UCSD-AML1 (cell line): ENCODE results near the gene COPZ2.
"Not testable (repeated sequence)": the region's sequence is repeated elsewhere in the genome, so short reads cannot be mapped to it uniquely, and the experiment has no call there.

Experiments used
- DNase-seq: peaks from one replicate; lab custom pipeline; 2025; ENCODE audit not compliant: unreplicated experiment; lab: John Stamatoyannopoulos, UW

Gene COPZ2, protein sequence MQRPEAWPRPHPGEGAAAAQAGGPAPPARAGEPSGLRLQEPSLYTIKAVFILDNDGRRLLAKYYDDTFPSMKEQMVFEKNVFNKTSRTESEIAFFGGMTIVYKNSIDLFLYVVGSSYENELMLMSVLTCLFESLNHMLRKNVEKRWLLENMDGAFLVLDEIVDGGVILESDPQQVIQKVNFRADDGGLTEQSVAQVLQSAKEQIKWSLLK

DNA sequence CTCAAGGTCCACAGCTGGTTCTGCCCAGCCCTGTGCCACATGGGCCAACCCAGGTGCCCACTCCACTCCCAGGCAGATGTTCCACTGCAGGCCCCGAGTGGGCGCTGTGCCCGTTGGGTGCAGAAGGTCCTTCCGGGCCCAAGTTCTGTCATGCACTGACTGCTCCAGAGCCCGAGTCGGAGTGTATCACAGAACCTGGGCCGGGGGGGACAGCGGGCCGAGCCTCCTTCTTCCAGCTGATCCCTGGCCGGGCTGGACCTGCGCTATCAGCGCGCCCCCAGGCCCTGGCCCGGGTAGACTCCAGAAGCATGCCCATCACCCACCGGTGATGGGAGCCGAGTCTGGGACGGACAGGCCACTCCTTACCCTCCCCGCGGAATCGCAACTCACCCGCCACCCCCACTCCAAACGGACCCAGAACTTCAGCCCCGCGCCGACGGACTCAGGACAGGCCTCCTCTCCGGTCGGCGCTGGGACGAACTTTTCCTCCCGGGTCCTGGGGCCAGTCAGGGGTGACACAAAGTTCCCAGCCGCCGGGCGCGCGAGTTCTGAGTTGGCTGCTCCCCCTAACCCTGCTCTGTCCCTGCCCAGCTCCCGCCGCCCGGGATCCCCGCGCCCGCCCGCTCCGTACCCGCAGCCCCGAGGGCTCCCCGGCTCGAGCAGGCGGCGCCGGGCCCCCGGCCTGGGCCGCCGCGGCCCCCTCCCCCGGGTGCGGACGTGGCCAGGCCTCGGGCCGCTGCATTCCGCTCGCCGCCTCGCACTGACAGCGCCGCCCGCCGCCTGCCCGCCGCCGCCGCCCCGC is at the start of gene COPZ2:
TSS of gene COPZ2 (minus strand) at position 762 of the 802 bp plus-strand sequence. CDS start at position 742, 20 bp downstream.
- peak; percentile 65 for DNase-seq

DNA sequence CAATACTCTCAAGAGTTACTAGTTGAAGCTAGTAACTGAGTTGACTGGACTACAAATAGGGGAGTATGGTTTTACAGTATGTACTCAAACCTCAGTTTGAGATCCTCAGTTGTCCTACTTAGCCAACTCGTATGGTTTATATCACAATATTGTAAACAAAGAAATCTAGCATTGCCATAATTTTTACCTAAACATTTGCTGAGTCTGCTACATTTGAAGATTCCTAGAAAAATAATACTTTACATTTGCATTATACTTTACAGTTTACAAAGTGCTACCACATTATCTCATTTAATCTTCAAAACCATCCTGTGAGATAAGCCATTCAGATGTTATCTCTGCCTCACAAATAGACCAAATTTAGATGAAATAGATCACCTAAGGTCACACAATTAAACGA is 47.3 kb upstream of the COPZ2 start:
- no peak for DNase-seq

DNA sequence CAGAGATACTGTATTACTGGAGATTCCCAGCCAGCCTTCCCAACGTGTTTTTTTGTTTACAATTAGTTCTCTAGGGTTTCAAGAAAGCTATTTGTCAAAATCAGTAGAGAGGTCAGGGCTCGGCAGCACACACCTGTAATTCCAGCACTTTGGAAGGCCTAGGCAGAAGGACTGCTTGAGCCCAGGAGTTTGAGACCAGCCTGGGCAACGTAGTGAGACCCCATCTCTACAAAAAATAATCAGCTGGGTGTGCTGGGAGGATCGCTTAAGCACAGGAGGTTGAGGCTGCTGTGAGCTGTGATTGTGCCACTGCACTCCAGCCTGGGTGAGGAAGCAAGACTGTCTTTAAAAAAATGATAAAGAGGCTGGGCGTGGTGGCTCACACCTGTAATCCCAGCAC is 44.3 kb upstream of the COPZ2 start:
- no peak for DNase-seq

DNA sequence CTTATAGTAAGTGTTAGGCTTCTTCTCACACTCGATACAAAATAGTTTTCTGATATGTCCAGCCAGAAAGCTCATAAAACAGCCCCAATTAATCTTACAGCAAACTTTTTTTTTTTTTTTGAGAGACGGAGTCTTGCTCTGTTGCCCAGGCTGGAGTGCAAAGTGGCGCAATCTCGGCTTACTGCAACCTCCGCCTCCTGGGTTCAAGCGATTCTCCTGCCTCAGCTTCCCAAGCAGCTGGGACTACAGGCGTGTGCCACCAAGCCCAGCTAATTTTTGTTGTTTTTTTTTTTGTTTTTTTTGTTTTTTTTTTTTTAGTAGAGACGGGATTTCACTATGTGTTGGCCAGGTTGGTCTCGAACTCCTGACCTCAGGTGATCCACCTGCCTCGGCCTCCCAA is 39.6 kb upstream of the COPZ2 start:
- DNase-seq: not testable (repeated sequence)

DNA sequence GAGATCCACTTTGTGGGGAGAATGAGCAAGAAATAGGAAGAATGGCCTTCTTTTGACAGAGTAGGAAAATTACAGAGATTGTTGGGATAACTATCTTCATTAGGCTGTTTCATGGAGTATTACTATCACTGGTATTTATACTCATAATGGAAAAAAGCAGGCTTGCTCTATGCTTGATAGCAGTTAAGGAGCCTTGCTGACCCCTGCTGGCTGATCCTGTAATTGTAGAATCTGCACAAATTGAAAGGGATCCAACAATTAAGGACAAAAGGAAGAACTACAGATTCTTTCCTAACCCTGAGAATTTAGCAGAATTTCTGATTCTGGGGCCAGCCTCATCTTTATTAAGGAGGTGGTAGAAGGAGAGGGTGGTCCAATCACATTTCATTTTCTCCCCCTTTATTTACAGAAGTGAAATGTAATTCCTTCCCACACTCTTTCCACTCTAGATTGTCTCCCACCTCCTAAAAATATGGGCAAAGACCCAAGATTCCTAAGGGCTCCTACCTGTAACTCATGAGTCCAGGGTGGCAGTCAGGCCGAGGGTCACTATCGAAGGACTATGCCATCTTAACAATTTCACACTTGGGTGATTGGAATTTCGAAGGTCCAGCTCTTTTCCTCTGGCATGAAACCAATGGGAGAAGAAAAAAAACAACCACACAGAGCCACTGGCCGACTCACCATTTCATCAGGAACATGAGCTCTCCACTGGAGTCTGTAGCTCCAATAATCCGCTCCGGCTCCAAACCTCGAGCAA is 36.9 kb upstream of the COPZ2 start:
- peak; percentile 37 for DNase-seq

DNA sequence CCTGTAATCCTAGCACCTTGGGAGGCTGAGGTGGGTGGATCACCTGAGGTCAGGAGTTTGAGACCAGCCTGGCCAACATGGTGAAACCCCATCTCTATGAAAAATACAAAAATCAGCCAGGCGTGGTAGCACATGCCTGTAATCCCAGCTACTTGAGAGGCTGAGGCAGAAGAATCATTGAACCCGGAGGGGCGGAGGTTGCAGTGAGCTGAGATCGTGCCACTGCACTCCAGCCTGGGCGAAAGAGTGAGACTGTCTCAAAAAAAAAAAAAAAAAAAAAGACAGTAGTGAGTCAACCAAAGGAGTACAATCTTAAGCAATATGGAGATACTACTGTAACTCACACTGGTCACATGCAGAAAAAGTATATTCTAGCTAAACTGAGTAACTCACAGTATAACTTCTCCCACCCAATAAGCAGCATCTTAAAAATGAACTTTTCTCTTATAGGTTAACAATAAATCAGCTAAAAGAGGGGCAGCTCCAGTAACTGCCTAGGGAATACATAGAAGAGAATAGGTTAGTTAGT is 36.0 kb upstream of the COPZ2 start:
- DNase-seq: not testable (repeated sequence)

DNA sequence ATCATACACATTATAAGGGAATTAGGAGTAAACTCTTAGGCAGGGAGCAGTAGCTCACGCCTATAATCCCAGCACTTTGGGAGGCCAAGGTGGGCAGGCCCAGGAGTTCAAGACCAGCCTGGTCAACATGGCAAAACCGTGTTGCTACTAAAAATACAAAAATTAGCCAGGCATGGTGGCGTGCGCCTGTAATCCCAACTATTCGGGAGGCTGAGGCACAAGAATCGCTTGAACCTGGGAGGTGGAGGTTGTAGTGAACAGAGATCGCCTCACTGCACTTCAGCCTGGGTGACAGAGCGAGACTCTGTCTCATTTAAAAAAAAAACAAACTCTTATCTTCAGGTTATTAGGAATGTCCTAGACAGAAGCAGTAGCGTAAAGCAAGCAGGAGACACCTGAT is 35.2 kb upstream of the COPZ2 start:
- DNase-seq: not testable (repeated sequence)

DNA sequence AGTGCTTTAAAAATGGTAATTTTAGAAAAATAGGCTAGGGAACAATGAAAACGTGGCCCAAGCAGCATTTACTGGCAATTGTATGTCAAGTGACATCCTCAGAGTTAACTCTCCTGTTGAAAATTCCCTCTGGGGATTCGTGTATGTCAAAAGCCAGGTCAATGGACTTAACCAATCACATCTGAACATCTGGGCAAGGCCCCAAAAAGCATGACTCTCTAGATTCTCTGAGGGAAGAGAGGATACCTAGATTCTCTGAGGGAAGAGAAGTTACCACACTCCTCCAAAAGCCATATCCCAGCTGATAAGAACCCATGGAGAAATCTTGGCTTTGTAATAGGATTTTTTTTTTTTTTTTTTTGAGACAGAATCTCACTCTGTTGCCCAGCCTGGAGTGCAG is 34.1 kb upstream of the COPZ2 start:
- DNase-seq: no peak

DNA sequence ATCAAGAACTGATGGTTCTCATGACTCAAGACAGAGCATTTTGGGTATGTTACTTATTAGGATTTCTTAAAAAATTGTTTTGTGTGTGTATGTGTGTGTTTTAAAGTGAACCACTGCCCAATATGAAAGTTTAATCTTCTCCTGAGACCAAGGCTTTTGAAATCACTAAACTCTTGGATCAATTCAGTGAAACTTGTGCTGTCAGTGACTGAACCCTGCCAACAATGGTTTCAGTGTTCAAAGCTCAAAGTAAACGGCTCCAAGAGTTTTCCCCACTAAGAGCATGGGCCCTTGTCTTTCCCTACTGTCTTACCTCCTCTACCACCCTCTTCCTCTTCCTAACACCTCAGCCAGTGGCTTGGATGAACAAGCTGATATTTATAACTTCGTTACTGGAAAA is 32.6 kb upstream of the COPZ2 start:
- no peak for DNase-seq

DNA sequence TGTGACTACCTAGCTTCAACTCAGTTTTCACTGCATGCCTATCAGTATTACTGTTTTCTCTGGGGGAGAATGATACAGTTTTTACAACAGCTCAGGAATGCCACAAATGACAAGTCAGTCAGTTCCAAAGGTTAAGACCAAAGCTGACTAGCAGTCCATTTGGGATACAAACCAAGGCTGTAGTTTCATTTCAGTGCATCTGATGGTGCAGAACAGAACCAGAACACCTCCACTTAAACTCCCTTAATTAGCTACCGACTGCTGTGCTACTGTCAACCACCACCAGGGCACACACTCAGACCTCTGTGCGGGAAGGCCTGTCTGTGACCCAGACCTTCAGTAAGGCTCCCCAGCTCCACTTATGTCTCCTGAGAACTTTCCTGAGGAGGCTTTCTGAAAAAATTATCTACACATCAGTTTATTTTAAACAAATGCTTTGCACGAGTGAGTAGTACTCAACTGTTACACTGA is 30.9 kb upstream of the COPZ2 start:
- no peak for DNase-seq

DNA sequence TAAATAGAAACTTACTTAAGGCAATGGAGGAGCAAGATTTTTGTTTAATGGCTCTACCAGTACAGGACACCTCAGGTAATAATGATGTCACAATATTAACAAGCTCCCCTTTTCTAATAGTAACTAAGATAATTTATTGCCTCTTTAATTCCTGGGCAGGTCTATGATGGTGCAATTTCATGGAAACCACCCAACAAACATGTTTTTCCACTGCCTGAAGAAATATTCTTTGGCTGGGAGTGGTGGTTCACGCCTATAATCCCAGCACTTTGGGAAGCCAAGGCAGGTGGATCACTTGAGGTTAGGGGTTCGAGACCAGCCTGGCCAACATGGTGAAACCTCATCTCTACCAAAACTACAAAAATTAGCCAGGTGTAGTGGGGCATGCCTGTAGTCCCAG is 30.2 kb upstream of the COPZ2 start:
- not testable (repeated sequence) for DNase-seq

DNA sequence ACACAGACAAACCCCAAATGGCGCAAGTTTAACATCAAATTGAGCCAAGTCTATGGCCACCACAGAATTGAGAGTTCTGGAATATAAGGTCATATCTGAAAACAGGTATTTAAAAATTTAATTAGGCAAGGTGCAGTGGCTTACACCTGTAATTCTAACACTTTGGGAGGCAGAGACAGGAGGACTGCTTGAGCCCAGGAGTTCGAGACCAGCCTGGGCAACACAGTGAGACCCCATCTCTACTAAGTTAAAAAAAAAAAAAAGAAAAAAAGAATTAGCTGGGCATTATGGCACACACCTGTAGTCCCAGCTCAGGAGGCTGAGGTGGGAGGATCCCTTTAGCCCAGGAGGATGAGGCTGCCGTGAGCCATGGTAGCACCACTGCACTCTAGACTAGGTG is 29.6 kb upstream of the COPZ2 start:
- no peak for DNase-seq

DNA sequence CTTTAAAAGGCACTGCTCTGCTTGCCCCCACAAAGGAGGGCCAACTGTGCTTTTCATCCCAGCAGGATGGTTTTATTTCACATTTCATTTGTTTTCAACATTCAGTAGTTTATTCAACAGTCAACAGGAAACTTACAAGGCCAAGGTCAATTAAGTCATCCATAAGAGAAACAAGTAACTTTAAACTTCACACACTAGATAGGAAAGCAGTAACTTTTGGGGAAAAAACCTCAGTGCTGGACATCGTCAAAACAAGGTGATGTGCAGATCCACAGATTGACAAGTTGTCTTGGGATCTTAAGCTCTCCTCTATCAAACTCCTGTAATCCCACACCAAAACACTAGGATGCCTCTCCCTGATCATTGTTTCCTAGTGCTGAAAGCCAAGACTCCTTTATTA is 29.1 kb upstream of the COPZ2 start:
- DNase-seq: no peak

DNA sequence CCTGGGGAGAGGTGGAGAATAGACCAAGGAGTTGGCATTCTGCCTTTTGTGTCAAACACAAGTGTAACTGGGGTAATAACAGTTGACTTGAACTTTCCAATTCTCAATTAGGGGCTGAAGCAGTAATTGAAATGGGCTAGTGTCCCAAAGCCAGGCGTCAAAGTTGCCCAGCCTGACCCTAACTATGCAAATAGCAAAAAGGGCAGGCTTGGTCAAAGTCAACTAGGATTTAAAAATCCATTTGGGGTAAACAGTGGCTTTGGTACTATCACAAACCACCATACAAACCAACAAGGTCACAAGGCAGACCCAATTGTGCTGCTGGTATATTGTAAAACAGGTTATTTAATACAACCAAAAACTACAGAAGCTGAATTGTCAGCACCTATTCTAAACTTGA is 28.6 kb upstream of the COPZ2 start:
- DNase-seq: no peak

DNA sequence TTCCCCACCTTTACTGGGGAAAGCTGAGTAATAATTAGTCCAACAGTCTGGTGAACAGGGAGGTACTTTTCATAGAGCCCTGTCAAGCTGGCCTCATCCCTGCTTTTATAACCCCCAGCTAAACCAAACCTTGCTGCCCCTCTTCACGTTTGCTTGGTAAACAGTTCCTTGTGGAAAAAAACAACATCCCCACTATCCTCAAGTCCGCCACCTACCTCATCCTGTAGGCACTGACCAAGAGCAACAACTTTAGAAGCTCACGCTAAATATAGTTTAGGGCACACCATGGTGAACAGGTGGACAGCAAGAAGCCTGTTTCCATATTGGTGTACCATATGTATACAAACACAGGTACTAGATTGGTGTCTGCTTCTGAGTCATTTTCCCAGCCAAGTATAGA is 27.0 kb upstream of the COPZ2 start:
- DNase-seq: no peak

DNA sequence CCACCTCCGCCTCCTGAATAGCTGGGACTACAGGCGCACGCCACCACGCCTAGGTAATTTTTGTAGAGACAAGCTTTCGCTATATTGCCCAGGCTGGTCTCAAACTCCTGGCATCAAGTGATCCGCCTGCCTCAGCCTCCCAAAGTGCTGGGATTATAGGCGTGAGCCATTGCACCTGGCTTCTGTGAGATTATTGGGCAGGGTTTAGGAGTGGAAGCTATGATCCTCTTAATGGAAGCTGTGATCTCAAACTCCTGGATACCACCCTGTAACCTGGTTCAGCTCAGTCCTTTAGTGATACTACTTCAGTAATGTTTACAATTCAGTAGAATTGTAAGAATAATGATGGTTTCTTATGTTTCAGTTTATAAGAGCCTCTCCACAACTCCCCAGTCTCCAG is 24.7 kb upstream of the COPZ2 start:
- no peak for DNase-seq

DNA sequence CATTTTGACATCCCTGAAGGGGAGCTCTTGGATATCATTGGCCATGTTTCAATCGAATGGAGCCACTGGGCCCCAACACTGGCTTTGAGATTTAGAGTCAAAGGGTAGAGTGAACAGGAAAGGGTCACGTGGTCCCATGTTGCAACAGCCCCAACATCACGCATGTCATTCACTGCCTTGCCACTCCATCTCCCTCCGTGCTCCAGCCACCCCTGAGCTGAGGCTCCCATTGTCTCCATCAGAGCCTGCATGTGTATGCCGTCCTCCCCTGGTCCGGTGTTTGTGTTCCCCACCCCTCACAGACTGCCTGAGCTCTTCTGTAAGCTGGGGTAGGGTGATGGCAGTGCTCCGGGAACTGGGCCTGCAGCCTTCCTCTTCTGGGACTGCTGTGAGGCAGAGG is 22.7 kb upstream of the COPZ2 start:
- DNase-seq: no peak

DNA sequence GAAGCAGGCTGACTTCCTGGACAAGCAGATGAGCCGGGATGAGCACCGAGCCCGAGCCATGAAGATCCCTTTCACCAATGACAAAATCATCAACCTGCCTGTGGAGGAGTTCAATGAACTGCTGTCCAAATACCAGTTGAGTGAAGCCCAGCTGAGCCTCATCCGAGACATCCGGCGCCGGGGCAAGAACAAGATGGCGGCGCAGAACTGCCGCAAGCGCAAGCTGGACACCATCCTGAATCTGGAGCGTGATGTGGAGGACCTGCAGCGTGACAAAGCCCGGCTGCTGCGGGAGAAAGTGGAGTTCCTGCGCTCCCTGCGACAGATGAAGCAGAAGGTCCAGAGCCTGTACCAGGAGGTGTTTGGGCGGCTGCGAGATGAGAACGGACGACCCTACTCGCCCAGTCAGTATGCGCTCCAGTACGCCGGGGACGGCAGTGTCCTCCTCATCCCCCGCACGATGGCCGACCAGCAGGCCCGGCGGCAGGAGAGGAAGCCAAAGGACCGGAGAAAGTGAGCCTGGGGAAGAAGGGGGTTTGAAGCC is 21.6 kb upstream of the COPZ2 start:
- no peak for DNase-seq

DNA sequence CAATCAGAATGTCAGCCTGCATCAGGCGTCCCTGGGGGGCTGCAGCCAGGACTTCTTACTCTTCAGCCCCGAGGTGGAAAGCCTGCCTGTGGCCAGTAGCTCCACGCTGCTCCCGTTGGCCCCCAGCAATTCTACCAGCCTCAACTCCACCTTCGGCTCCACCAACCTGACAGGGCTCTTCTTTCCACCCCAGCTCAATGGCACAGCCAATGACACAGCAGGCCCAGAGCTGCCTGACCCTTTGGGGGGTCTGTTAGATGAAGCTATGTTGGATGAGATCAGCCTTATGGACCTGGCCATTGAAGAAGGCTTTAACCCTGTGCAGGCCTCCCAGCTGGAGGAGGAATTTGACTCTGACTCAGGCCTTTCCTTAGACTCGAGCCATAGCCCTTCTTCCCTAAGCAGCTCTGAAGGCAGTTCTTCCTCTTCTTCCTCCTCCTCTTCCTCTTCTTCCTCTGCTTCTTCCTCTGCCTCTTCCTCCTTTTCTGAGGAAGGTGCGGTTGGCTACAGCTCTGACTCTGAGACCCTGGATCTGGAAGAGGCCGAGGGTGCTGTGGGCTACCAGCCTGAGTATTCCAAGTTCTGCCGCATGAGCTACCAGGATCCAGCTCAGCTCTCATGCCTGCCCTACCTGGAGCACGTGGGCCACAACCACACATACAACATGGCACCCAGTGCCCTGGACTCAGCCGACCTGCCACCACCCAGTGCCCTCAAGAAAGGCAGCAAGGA is 21.0 kb upstream of the COPZ2 start:
- no peak for DNase-seq

DNA sequence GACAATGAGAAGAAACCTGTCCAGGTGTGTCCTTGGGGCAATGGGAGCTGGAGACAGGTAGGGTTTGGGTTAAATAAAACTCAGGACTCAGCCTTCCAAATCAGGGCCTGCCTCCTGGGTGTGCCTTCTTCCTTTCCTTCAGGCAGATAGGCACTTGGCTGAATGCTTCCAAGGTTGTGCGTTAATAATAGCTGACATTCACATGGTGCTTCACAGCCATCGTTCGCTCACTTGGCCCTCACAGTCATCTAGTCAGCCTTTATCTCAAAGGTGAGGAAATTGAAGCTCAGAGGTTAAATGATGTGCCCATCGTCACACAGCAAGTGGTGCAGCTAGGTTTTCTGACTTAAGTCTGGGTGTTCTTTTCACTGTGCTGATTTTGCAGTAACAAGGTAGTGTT is 20.0 kb upstream of the COPZ2 start:
- DNase-seq: no peak

DNA sequence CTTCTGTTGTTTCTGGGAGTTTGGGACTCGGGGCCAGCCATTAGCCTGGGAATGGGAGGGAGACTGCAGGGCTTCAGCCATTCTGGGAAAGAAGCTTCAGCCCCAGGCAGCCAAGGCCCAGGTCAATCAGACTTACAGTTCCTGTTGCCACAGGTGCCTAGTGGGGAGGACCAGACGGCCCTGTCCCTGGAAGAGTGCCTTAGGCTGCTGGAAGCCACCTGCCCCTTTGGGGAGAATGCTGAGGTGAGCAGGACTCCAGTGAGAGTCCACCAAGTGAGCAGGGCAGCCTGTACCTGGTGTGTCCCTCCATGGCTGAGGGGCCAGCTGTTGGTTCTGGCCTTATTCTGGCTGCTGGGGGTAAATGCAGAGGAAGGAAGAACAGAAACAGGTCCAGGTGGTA is 19.3 kb upstream of the COPZ2 start:
- no peak for DNase-seq
